Activated T-cell treated with anti-CD3 and anti-CD28 coated beads for 1 hour (primary cell): ENCODE measurements around the gene AKT3.
"Not testable (repeated sequence)": the region's sequence is repeated elsewhere in the genome, so short reads cannot be mapped to it uniquely, and the experiment has no call there.

ENCODE experiments used
- DNase-seq: peaks from one replicate; pipeline ENCODE4 v3.0.0-alpha.2; 2020; ENCODE audit warnings: low read depth

The AKT3 gene

DNA sequence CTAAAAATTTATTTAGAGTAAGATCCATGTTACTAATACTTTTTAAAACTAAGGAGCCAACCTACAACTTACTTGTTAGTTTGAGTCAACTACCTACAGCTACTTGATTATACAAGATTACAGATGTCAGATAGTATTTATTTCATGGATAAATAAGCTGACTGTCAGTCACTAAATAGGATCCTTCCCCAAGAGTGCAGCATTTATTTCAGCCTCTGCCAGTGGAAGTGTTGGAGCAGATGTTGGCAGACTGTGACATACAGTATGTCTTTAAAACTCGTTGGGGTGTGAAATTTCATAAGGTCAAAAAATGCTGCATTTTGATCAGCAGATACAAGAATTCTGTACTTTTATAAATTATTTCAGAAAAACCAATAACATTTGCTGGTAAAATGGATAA is 156.2 kb downstream of the AKT3 start:
- no peak for DNase-seq

- DNase-seq, result no peak
These were observed 163.9 kb downstream of the AKT3 start for GRCh38 chr1:243686159-243686558.

DNA sequence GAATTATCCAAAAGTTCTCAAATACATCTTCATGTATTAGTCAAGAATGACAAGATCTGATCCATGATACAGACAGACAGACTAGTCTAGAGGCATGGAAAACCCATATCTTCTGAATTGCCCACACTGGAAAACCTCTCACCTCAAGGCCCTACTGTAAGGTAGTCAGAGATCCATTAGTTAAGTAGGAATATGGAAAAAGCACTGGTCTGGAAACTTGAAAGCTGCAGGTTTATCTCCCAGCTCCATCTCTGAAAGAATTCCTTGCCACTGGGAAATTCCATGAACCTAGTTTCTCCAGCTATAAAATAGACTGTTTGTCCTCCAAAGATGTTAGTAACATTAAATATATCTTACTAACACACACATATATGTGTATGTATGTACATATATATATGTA is 169.2 kb downstream of the AKT3 start:
- no peak for DNase-seq

- DNase-seq, result no peak
These were observed 177.4 kb downstream of the AKT3 start for GRCh38 chr1:243672539-243673074.

GRCh38 chr1:243667591-243667990 is 182.5 kb downstream of the AKT3 start:
- no peak for DNase-seq

DNA sequence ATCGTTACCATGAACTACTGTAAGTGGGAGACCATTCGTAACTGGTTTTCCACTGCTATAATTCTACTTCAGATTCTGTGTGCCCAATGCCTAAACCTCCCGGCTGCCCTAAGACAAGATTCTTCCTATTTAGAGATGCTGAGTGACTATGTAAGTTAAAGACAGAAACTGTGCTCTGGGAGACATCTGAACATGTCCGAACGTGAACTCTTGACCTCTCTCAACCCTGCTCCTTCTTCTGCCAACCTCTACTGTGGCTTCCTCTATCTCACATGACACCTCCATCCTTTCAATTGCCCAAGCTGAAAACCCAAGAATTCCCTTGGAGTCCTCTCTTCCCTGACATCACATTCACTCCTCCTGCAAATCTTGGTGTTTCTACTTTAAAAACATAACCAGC is 182.9 kb downstream of the AKT3 start:
- DNase-seq, result no peak

DNA sequence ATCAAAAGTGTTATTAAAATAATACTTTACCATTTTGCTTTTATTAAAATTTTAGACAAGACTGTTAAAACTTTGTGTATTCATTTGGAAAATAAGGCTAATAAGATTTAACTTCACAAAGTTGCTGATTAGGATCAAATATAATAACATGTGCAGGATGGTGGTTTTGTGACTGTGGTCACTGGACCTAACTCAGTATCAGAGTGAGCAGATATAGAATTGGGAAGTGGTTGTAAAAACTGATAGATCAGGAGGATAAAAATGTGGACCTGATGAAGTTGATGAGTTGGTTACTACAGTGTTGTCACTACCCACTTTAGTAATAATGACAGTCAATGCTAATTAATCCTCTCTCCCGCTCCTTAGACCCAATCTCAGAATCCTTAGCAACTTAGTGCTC is 186.4 kb downstream of the AKT3 start:
- DNase-seq, result no peak

DNA sequence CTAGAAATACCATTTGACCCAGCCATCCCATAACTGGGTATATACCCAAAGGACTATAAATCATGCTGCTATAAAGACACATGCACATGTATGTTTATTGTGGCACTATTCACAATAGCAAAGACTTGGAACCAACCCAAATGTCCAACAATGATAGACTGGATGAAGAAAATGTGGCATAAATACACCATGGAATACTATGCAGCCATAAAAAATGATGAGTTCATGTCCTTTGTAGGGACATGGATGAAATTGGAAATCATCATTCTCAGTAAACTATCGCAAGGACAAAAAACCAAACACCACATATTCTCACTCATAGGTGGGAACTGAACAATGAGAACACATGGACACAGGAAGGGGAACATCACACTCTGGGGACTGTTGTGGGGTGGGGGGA is 187.9 kb downstream of the AKT3 start:
- not testable (repeated sequence) for DNase-seq

- no peak for DNase-seq
These were observed 191.4 kb downstream of the AKT3 start for GRCh38 chr1:243658594-243659105.

DNA sequence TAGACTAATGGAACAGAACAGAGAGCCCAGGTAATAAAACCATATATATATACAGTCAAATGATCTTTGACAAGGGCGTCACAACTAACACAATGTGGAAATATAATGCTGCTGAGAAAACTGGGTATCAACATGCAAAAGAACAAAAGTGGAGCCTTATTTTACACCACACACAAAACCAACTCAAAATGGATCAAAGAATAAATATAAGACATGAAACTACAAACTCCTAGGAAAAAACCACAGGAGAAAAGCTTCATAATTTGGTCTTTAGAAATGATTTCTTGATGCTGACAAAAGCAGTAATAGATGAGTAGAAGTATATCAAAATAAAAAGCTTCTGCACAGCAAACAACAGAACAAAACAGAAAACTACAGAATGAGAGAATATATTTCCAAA is 192.2 kb downstream of the AKT3 start:
- no peak for DNase-seq

- DNase-seq, result not testable (repeated sequence)
These were observed 200.5 kb downstream of the AKT3 start for GRCh38 chr1:243649530-243649929.

GRCh38 chr1:243646841-243647240 is 203.2 kb downstream of the AKT3 start:
- DNase-seq, result no peak

GRCh38 chr1:243645281-243645680 is 204.8 kb downstream of the AKT3 start:
- no peak for DNase-seq

- no peak for DNase-seq
These were observed 207.1 kb downstream of the AKT3 start for GRCh38 chr1:243642936-243643335.

- no peak for DNase-seq
These were observed 210.9 kb downstream of the AKT3 start for GRCh38 chr1:243639027-243639658.

- no peak for DNase-seq
These were observed 211.9 kb downstream of the AKT3 start for GRCh38 chr1:243638186-243638585.

GRCh38 chr1:243628476-243628907 is 221.6 kb downstream of the AKT3 start:
- no peak for DNase-seq

- no peak for DNase-seq
These were observed 226.2 kb downstream of the AKT3 start for GRCh38 chr1:243623841-243624240.

GRCh38 chr1:243621973-243622372 is 228.1 kb downstream of the AKT3 start:
- no peak for DNase-seq

GRCh38 chr1:243620096-243620495 is 229.9 kb downstream of the AKT3 start:
- no peak for DNase-seq

GRCh38 chr1:243609698-243610097 is 240.3 kb downstream of the AKT3 start:
- DNase-seq, result no peak

DNA sequence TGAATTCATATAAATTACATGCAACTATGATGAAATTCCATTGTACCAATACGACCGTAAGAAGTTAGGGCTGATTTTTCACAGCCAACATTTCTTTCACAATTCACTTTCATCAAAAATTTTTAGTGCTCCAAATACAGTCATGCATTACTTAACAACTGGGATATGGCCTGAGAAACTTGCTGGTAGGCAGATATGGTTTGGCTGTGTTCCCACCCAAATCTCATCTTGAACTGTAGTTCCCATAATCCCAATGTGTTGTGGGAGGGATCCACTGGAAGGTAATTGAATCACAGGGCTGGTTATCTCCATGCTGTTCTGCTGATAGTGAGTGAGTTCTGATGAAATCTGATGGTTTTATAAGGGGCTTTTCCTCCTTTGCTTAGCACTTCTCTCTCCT is 244.4 kb downstream of the AKT3 start:
- no peak for DNase-seq

DNA sequence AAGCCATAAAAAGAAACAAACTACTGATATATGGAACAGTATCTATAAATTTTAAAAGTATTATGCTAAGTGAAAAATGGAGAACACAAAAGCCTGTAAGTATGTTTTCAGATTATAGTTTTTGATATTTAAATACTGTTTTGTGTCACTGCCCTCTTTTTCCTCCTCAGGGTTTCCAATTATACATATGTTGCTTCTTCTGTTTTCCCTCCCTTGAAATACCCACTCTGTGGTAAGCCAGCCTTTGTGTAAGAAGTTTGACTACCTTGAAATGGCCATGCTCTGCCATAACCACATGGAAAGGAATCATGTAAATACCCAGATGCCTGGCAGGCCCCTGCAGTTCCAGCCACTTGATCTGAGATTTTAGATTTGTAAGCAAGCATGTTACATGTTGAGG is 248.3 kb downstream of the AKT3 start:
- DNase-seq, result no peak

DNA sequence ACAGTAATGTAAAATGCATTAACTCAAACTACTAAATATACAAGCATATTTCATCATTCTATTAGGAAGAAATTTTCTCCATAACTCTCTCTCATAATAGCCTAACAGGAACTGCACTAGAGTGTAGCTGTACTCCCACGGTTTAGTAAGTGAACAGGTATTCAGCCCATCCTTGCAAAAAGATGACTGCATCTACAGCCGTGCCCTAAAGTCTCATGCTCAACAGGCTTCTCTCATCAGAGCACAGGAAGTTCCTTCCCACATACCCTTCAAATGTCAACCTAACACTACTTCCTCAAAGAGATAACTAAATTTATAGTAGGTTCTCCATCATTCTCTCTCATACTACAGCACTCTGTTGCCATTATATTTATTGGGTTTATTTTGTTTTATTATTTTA is 251.6 kb downstream of the AKT3 start:
- no peak for DNase-seq
